Stimulated activated CD4-positive, alpha-beta T cell treated with anti-CD3 and anti-CD28 coated beads, Interleukin-12 subunit alpha, Interleukin-12 subunit beta, amount 100 ng/mL, for 24 hours (primary cell): ENCODE results near the gene SFPQ.
"Not testable (repeated sequence)": the region's sequence is repeated elsewhere in the genome, so short reads cannot be mapped to it uniquely, and the experiment has no call there.

Source experiments
- DNase-seq, 2 experiments: peaks; one replicate each; pipeline ENCODE4 v3.0.0-alpha.2; 2020; ENCODE audit warnings: low read depth in 2 of 2

The SFPQ gene

GRCh38 chr1:35187816-35188342, 5.1 kb downstream of the SFPQ start:
- DNase-seq = no peak

- no peak for DNase-seq
These were observed 6.7 kb downstream of the SFPQ start for GRCh38 chr1:35186239-35186638.

- DNase-seq = no peak
These were observed 7.7 kb downstream of the SFPQ start for GRCh38 chr1:35185200-35185599.

GRCh38 chr1:35184495-35185199, 8.3 kb downstream of the SFPQ start:
- no peak for DNase-seq

GRCh38 chr1:35181790-35182455, 11.0 kb downstream of the SFPQ start:
- no peak for DNase-seq

GRCh38 chr1:35180776-35181374, 12.1 kb downstream of the SFPQ start:
- no peak for DNase-seq

- DNase-seq = no peak
These were observed 13.0 kb downstream of the SFPQ start for GRCh38 chr1:35179908-35180307.

- DNase-seq = no peak
These were observed 14.0 kb downstream of the SFPQ start for GRCh38 chr1:35178874-35179380.

- no peak for DNase-seq
These were observed 14.7 kb downstream of the SFPQ start for GRCh38 chr1:35178295-35178695.

- DNase-seq = no peak
These were observed 15.6 kb downstream of the SFPQ start for GRCh38 chr1:35177237-35177786.

GRCh38 chr1:35175602-35176001, 17.3 kb downstream of the SFPQ start:
- DNase-seq = no peak

GRCh38 chr1:35175098-35175576, 17.8 kb downstream of the SFPQ start:
- no peak for DNase-seq

- DNase-seq = no peak
These were observed 18.9 kb downstream of the SFPQ start for GRCh38 chr1:35173909-35174540.

- no peak for DNase-seq
These were observed 19.5 kb downstream of the SFPQ start for GRCh38 chr1:35173491-35173890.

GRCh38 chr1:35172022-35172421, 20.9 kb downstream of the SFPQ start:
- no peak for DNase-seq

GRCh38 chr1:35171579-35171978, 21.4 kb downstream of the SFPQ start:
- DNase-seq = no peak

- DNase-seq = no peak
These were observed 28.1 kb downstream of the SFPQ start for GRCh38 chr1:35164893-35165292.

GRCh38 chr1:35151220-35151619, 41.7 kb downstream of the SFPQ start:
- no peak for DNase-seq

- not testable (repeated sequence) for DNase-seq
These were observed 46.9 kb downstream of the SFPQ start for GRCh38 chr1:35145892-35146549.

GRCh38 chr1:35143737-35144508, 49.0 kb downstream of the SFPQ start:
- DNase-seq = no peak
